ENCODE data around the gene NTM.

The NTM gene

DNA sequence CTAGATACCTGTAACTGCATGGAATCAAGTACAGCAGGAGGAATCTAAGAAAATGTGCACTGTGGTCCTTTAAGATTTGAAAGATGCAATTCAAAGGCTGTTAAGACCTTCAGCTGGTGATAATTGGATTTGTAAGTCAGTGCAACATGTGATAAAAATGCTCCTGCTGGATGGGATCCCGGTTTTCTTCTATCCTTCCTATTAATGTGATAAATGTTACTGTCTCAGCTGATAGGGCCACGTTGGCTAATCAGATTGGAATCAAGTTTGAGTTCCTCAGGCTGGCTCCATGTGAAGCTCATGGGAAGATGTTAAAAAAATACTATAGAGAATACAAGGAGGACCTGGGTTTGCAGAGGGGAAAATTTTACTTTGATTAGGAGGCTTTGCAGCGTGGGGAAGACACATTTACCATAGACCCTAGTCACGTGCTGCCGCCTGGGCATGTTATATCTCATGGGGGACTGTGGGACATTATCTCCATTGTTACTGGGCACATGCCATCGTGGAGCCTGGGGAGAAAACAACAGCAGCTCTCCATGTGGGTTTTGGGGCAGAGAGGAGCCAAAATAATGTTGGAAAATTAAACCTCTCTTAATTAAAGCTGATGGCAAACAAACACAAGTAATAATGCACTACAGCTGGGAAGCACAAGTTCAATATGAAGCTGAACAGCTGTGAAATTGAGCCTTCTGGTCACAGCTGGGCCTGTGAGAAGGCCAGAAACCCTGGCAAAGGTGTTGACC is 652.5 kb downstream of the NTM start:
- ChIA-PET CTCF (interaction anchor here (0.8 kb wide), 1 partner anchor 111 kb away, joined by 3 read pairs; no protein-coding TSS in a partner anchor), POLR2A (no interaction called here)
- TF ChIP-seq ZNF391 (tag by site-specific recombination; IDR thresholded peaks at IDR 0.05; ENCODE audit: borderline replicate concordance, low read depth) (no peak), ZNF292 (tag by site-specific recombination; IDR thresholded peaks at IDR 0.05; ENCODE audit: borderline replicate concordance, low read depth) (no peak), MYNN (tag by site-specific recombination; IDR thresholded peaks at IDR 0.05; ENCODE audit: borderline replicate concordance) (no peak), ZNF571 (tag by site-specific recombination; IDR thresholded peaks at IDR 0.05) (no peak), ZNF138 (tag by site-specific recombination; IDR thresholded peaks at IDR 0.05; ENCODE audit: borderline replicate concordance) (no peak), ZNF416 (tag by site-specific recombination; IDR thresholded peaks at IDR 0.05) (no peak), ZBTB1 (tag by site-specific recombination; IDR thresholded peaks at IDR 0.05) (no peak), ZXDB (tag by site-specific recombination; IDR thresholded peaks at IDR 0.05) (no peak), ZNF221 (tag by site-specific recombination; IDR thresholded peaks at IDR 0.05; ENCODE audit: borderline replicate concordance) (no peak), BCL11B (tag by site-specific recombination; IDR thresholded peaks at IDR 0.05; ENCODE audit: low read depth) (no peak)
- Histone ChIP-seq H3K4me1 (ENCODE audit: control insufficient read depth, insufficient read depth, low read length) (no peaks in the 10 kb centered on the region), H3K27ac (ENCODE audit: extremely low read depth, low read depth, low read length) (no peak overlapping the region), H3K4me3 (ENCODE audit: low read depth, low read length) (no peak overlapping the region), H3K36me3 (ENCODE audit: control insufficient read depth in 2 of 2, insufficient read depth in 1 of 2, low read length in 2 of 2) (no peaks in the 10 kb centered on the region), H3K9me3 (ENCODE audit: control insufficient read depth, insufficient read depth, low read depth, low read length) (no peaks in the 10 kb centered on the region)

DNA sequence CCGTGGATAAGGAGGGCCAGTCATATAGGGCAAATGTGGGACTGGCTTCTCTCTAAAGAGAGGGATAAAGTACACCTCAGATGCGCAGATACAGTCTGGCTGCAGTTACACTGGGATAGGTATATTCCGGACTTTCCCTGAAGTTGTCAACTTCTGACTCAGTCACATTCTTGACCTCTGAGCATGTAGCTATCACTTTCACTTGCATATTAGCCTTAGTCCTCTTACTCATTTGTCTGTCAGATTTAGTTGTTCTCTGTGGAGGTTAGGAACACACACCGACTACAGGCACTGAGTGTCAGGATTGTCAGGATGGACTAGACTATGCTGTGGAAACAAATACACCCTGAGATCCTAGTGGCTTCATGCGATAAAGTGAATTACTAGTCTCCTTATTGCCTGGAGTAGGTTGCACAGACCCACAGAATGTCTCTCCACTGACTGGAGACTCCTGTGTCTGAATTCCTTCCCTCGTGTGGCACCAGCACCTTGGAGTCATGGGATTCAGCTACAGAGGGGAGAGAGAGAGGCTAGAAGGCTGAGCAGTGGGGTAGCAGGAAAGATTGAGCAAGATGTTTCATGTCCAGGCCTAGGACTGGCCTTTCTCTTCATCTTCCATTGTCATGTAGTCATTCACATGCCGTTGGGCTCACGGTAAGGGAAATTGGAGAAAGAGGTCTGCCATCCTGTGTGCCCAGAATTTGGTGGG is 654.3 kb downstream of the NTM start:
- Histone ChIP-seq H3K9me3 (ENCODE audit: control insufficient read depth, insufficient read depth, low read depth, low read length) (no peaks in the 10 kb centered on the region), H3K4me3 (ENCODE audit: low read depth, low read length) (no peak overlapping the region), H3K27ac (ENCODE audit: extremely low read depth, low read depth, low read length) (no peak overlapping the region), H3K36me3 (ENCODE audit: control insufficient read depth in 2 of 2, insufficient read depth in 1 of 2, low read length in 2 of 2) (no peaks in the 10 kb centered on the region), H3K4me1 (ENCODE audit: control insufficient read depth, insufficient read depth, low read length) (no peaks in the 10 kb centered on the region)
- no peak for TF ChIP-seq ZNF514 (tag by site-specific recombination; IDR thresholded peaks at IDR 0.05)
- TF ChIP-seq ZNF558 (tag by site-specific recombination; IDR thresholded peaks at IDR 0.05): no peak
- no peak for TF ChIP-seq ZNF658 (tag by site-specific recombination; IDR thresholded peaks at IDR 0.05)
- TF ChIP-seq ZNF530 (tag by site-specific recombination; IDR thresholded peaks at IDR 0.05; ENCODE audit: low read depth): no peak
- TF ChIP-seq ZNF16 (tag by site-specific recombination; IDR thresholded peaks at IDR 0.05; ENCODE audit: low read depth): no peak
- TF ChIP-seq OSR2 (tag by site-specific recombination; IDR thresholded peaks at IDR 0.05): no peak
- TF ChIP-seq ZNF132 (tag by site-specific recombination; IDR thresholded peaks at IDR 0.05; ENCODE audit: borderline replicate concordance): no peak
- TF ChIP-seq, protein P1, sequence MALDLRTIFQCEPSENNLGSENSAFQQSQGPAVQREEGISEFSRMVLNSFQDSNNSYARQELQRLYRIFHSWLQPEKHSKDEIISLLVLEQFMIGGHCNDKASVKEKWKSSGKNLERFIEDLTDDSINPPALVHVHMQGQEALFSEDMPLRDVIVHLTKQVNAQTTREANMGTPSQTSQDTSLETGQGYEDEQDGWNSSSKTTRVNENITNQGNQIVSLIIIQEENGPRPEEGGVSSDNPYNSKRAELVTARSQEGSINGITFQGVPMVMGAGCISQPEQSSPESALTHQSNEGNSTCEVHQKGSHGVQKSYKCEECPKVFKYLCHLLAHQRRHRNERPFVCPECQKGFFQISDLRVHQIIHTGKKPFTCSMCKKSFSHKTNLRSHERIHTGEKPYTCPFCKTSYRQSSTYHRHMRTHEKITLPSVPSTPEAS (tag by site-specific recombination; IDR thresholded peaks at IDR 0.05): no peak
- no peak for TF ChIP-seq ZBTB8A (tag by site-specific recombination; IDR thresholded peaks at IDR 0.05)
- no peak for TF ChIP-seq ZNF785 (tag by site-specific recombination; IDR thresholded peaks at IDR 0.05)
- TF ChIP-seq ZNF626 (tag by site-specific recombination; IDR thresholded peaks at IDR 0.05): no peak
- TF ChIP-seq ZIC2 (tag by site-specific recombination; IDR thresholded peaks at IDR 0.05): no peak
- no peak for TF ChIP-seq ZNF677 (tag by site-specific recombination; IDR thresholded peaks at IDR 0.05)
- no peak for TF ChIP-seq ZNF138 (tag by site-specific recombination; IDR thresholded peaks at IDR 0.05; ENCODE audit: borderline replicate concordance)
- no peak for TF ChIP-seq ZNF10 (tag by site-specific recombination; IDR thresholded peaks at IDR 0.05)
- ChIA-PET POLR2A (no interaction called here), CTCF (interaction anchor here (0.6 kb wide), 1 partner anchor 157 kb away, joined by 3 read pairs; no protein-coding TSS in a partner anchor)

Data from HEK293 (cell line).